HG02885 (cell line): ENCODE results near the gene ZNF549.
A peak's percentile ranks its signal among the peaks of the same experiment; 100 is the strongest.
"Not testable (repeated sequence)": the region's sequence is repeated elsewhere in the genome, so short reads cannot be mapped to it uniquely, and the experiment has no call there.

Experiments
- ATAC-seq: cut with Tn5 transposase; IDR thresholded peaks from one replicate; pipeline ENCODE4 v1.9.1; 2021; ENCODE audit warnings: mild to moderate bottlenecking; ENCODE audit not compliant: unreplicated experiment, poor library complexity

The ZNF549 gene

DNA sequence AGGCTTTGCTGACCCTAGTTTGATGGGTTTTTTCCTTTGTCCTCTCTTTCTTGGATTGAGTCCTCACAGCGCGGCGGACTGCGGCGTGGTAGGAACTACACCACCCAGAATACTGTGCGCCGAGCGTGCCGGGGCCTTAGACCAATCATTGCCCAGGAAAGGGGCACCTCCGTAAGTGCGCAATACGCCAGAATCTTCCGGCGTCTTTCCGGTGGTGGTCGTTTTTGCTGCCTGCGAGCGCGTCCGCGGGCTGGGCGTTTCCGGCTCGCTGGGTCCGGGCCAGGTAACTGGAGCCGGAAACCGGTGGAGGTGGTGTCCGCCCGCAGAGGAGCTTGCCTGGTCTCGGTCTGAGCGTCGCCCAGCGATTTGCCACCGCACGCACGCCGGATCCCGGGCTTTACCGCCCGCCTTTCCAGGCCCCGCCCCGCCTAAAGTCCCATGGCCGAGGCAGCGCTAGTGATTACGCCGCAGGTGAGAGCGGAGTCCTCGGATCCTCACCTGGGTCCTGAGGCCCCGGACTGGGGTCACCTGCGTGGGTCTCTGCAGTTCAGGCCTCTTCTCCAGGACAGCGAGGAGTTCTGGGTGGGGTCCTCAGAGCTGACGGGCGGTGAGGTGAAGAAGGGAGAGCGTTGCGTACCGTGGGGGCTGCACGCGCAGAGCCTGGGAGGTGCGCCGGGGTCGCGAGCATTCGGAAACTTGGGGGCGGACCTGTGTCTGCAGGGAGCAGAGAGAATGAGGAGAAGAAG is at the start of gene ZNF549:
Gene ZNF549 (plus strand): TSS at position 221 of the 746 bp plus-strand sequence. CDS start 218 bp downstream, at position 439.
- peak; percentile 97 for ATAC-seq

DNA sequence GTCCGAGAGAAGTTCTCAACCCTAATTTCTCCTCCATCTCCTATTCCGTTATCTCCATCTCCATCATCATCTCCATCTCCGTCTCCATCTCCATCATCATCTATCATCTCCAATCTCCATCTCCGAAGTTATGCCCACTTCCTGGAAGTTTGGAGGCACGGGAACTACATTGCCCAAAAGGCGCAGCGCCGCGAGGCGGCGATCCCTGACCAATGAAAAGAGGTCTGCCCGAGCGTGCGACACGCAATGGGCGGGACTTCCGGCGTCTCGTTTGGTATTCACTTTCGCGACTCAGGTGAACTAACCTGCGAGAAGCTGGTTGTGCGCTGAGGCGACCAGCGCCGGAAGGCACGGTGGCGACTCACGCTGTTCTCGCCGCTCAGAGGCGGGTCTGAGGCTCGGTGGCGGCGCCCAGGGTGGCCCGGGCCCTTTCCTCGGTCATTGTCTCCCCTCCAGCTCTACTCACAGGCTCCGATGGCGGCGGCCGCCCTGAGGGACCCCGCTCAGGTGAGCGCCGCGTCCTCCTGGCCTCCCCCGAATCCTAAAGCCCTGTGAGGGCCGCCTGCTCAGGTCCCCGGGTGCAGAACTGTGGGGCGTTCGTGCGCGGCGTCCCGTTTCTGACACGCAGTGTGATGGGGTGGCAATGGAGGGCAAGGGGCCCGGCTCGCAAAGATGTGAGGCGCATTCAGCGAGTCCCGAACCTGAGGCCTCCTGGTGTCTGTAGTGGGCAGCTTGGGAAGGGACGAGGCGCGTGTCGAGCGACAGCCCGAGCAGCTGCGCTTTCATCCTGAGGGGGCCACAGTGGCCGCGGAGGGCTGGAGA is 39.5 kb upstream of the ZNF549 start, which contains the start of gene ZNF419:
Gene ZNF419 (plus strand): TSS at position 274 of the 822 bp plus-strand sequence. CDS start 201 bp downstream, at position 475.
- peak; percentile 98 for ATAC-seq

DNA sequence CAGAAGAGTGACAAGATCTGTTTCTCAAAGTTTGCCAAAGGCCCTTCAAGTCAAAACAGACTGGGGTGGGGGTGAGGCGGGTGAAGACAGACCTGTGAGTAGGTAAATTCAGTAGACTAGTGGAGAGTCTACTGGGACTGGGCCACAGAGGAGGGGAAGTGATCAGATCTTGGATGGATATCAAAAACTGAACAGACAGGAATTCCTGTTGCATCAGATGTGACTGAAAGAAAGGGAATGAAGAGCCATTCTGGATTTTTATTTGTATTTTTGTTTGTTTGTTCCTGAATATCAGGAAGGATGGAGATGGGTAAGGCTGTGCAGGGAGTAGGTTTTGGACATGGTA is 38.9 kb upstream of the ZNF549 start:
- ATAC-seq: not testable (repeated sequence)

DNA sequence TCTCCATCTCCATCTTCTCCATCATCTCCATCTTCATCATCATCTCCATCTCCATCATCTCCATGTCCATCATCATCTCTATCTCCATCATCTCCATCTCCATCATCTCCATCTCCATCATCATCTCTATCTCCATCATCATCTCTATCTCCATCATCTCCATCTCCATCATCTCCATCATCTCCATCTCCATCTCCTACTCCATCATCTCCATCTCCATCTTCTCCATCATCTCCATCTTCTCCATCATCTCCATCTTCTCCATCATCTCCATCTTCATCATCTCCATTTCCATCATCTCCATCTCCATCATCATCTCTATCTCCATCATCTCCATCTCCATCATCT is 27.9 kb upstream of the ZNF549 start:
- not testable (repeated sequence) for ATAC-seq

DNA sequence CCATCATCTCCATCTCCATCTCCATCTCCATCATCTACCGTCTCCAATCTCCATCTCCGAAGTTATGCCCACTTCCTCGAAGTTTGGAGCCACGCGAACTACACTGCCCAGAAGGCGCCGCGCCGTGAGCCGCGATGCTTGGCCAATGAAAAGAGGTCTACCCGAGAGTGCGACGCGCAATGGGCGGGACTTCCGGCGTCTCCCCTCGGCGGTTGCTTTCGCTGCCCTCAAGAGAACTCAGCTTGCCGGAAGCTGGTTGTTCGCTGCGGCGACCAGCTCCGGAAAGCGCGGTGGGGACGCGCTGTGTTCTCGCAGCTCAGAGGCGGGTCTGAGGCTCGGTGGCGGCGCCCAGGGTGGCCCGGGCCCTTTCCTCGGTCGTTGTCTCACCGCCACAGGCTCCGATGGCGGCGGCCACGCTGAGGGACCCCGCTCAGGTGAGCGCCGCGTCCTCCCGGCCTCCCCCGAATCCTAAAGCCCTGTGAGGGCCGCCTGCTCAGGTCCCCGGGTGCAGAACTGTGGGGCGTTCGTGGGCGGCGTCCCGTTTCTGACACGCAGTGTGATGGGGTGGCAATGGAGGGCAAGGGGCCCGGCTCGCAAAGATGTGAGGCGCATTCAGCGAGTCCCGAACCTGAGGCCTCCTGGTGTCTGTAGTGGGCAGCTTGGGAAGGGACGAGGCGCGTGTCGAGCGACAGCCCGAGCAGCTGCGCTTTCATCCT is 27.3 kb upstream of the ZNF549 start, which contains the start of gene ZNF773:
Gene ZNF773 (plus strand): TSS at position 259 of the 716 bp plus-strand sequence. CDS start 143 bp downstream, at position 402.
- peak; percentile 99 for ATAC-seq

DNA sequence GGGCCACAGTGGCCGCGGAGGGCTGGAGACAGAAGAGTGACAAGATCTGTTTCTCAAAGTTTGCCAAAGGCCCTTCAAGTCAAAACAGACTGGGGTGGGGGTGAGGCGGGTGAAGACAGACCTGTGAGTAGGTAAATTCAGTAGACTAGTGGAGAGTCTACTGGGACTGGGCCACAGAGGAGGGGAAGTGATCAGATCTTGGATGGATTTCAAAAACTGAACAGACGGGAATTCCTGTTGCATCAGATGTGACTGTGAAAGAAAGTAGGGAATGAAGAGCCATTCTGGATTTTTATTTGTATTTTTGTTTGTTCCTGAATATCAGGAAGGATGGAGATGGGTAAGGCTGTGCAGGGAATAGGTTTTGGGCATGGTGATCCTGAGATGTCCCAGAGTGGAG is 26.8 kb upstream of the ZNF549 start:
- not testable (repeated sequence) for ATAC-seq

DNA sequence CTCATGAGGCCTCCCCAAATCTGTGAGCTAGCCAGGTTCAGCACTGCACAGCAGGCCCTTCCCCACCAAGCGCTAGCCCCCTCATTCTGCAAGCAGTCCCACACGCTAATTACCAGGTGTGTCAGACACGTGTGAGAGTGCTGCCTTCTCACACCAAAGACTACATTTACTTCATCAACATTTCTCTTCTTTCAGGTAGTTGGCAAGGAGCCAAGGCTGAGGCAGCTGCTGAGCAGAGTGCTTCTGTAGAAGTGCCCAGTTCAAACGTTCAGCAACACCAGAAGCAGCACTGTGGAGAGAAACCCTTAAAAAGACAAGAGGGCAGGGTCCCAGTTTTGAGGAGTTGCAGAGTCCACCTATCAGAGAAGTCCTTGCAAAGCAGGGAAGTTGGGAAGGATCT is 21.0 kb upstream of the ZNF549 start:
- ATAC-seq: no peak

DNA sequence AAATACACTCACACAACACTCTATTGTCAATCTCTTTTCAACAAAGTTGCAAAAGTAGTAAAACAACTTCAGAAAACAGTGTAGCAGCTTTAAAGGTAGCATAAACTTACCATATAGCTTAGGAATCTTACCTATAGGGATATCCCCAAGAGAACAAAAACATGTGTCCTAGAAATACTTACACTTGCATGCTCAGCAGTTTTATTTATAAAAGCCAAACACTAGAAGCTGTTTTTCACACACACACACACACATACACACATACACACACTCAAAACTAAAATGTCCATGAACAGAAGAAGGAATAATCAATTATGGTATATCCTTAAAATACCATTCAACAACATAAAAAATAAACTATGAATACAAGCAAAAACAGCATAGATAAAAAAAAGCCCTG is 15.7 kb upstream of the ZNF549 start:
- ATAC-seq: no peak

DNA sequence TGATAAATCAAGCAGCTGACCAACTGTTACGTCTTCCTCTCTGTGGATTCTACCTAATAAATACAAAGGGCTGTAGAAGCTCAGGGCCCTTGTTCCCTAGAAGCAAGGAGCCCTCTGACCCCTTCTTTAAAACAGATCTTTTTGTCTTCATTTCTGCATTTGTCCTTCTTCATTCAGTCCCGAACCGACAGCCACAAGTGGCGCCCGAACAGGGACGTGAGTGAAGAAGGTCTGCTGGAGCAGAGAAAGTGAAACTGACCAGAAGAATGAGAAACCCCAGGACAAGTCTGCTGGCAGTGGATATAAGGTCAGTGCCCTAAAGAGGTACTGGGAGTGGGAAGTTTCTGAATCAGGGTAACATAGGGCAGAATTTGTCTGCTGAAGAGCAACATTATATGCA is 14.3 kb upstream of the ZNF549 start:
- ATAC-seq: no peak

DNA sequence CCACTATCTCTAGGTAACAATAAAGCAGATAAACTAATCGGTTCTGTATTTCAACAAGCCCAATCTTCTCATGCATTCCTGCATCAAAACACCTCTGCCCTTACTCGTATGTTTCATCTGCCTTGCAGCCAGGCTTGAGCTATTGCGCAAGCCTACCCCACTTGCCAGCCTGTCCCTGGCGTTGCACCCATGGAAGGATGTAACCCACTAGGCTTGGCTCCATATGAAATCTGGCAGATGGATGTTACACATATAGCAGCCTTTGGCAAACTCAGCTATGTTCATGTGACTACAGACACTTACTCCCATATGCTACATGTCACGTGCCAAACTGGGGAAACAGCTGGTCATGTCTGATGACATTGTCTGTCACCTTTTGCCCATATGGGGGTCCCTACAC is 11.9 kb upstream of the ZNF549 start:
- ATAC-seq: no peak

DNA sequence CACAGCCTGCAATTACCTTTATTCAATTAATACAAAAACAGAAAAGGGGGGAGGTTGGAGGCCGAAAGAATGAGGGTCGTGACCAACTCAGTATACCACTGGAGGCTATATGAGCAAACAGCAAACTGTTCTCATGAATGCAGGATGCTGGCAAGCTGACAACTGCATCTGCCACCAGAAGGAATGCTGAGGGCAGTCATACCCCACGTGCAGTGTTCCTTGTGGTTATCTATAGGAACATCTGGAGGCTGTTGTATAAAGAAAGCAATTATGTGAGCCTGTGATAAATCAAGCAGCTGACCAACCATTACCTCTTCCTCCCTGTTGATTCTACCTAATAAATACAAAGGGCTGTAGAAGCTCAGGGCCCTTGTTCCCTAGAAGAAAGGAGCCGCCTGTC is 9.1 kb upstream of the ZNF549 start:
- ATAC-seq: not testable (repeated sequence)

DNA sequence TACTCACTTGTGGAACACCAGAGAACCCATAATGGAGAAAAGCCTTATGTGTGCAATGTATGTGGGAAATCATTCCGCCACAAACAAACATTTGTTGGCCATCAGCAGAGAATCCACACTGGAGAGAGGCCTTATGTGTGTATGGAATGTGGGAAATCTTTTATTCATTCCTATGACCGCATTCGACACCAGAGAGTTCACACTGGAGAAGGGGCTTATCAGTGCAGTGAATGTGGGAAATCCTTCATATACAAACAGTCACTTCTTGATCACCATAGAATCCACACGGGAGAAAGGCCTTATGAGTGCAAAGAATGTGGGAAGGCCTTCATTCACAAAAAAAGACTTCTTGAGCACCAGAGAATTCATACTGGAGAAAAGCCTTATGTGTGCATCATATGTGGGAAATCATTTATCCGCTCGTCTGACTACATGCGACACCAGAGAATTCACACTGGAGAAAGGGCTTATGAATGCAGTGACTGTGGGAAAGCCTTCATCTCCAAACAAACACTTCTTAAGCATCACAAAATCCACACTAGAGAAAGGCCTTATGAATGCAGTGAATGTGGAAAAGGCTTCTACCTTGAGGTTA is 10.9 kb downstream of the ZNF549 start:
- no peak for ATAC-seq

DNA sequence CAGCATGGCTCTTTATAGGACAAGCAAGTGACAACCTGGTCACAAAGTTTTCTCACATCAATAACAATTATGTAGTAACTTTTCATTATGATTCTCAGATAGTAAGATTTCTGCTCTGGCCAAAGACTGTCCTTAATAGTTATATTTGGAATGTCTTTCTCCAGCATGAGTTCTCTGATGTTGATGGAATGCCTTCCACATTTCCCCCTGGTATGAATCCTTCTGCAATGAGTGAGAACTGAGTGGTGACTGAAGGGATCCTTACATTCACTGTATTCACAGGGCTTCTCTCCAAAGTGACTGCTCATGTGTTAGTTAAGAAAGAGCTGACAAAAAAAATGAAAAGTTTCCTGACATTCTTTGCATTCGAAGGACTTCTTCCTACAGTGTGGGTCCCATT is 19.4 kb downstream of the ZNF549 start:
- ATAC-seq: no peak

DNA sequence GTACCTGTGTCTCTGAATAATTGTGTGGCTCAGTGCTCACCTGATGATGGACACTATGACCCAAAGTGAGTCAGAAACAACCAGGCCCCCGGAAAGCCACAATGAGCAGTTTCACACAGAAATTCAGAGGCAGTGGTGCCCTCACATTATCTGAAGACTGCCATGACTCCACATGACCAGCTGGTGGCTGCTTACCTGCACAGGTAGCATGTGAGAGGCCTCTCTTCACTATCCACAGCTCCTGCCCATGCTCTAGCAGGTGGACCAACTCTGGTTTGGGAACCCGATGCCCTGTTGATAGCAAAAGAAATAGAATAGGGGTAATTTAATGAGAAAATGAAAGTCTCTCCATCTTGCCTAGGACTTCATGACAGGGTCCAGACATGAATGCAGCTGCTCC is 25.3 kb downstream of the ZNF549 start:
- no peak for ATAC-seq

DNA sequence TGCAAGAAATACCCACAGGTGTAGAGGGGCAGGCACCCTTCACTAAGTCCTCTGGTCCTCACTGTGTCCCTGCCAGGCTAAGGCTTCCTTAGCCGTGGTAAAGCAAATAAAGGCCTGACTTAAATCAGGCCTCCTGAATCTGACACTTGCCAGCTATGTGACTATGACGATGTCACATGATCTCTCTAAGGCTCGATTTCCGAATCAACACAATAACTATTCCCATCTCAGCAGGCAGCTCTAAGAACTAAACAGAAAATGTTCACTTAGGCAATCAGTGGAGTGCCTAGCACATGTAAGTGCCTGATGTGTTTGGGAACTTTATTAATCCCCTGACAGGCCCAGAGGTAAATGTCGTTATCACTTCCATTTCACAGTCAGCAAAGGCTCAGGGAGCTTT is 30.5 kb downstream of the ZNF549 start:
- ATAC-seq: no peak

DNA sequence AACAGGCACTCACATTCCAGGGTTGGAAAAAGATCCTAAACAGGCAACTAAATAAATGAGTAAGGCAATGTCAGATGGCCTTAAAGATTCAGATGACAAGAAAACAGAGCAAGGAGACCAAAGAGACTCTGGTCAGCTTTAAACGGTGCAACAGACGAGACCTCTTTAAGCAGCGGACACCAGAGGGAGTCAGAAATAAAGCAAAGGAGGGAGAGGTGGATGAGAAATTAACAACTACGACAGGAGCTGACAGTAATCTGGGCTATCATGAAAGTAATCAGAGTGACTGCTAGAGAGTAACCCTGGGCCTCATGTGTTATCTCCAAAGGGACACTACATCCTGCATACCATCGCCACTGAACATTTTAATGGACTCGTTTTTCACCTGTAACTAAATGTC is 31.4 kb downstream of the ZNF549 start:
- ATAC-seq: no peak

DNA sequence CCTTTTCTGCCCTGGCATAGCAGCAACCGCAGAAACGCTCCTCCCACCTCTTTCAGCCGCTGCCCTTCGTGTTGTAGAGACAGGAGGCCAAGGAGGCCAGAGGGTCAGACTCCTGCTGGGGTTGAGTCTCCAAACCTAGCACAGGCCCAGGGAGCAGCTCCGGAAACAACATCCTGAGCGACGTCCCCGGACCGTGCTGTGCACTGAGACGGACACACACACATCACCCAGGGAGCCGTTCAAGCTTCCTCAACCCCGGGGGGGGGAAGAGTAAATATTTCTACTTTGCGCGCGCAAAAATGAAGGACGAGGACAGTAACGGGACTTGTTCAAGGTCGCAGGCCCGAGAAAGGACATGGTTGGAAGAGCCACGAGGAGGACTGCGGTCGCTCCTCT is 31.9 kb downstream of the ZNF549 start:
- no peak for ATAC-seq

DNA sequence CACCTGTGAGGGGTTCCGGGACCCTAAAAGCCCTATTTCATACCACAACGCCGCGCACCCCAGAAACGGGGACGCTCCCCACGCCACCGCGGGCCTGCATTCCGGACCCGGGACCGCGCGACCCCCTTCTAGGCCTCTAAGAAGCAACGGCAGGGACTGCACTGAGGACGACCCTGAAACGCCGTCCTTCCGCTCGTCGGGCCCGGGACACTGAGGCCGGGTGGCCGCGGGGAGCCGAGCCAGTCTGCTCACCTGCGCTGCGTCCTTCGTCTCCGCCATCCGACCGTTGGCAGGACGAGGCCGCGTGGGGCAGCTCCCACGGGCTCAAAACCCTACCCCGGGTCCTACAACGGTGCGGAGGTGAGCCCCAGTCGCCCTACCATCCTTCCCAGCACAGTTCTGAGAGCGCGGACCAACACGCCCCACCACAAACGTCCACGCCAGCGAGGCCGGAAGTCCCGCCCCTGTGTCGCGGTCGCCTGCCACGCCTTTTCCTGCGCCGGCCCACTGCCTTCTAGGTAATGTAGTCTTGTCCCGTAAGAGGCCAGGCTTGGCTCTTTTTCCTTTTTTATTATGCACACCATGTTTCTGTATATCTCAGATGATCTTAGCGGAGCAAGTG is 32.4 kb downstream of the ZNF549 start, which contains the start of gene ZNF550:
Gene ZNF550 (minus strand): TSS at position 460 of the 622 bp plus-strand sequence. CDS start 181 bp downstream, at position 279.
- ATAC-seq: peak; percentile 98

DNA sequence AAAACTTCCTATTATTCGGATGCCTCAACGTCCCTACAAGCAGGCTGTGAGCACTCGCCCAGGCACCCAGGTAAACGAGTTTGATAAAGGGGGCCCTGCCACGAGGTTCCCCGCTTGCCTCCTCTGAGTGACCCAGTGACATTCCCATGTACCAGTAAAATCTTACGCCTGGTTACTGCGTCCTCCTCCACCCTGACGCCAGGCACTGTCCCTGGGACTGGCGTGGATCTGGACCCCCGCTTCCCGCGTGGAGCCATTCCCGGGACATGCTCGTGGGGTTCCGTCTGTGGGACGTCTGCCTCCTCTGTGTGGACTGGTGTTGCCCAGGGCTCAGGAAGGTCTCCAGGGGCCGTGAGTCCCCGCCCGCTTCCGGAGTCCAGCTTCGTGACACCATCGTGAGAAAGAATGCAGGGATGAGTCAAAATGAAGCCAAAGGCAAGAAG is 32.9 kb downstream of the ZNF549 start:
- peak; percentile 3 for ATAC-seq

DNA sequence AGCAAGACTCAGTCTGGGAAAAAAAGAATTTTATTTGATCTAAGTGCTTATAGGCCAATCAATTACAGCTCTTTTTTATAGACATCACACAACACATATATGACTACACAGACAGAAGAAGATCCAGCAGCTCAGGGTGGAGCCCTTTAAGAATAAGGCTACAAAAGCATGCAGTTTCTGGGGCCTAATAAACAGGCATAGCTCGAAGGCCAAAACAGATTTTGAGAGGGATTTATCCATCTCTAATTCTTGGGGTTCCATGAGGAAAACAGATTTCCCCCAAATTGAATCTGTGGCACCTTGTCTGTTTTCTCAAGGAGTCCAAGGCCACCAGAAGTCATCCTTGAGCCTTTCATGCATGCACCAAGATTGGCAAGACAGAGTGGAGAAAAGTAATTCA is 36.4 kb downstream of the ZNF549 start:
- ATAC-seq: no peak
